GM19324 (cell line): ENCODE results near the gene CRKL.
"Not testable (repeated sequence)": the region's sequence is repeated elsewhere in the genome, so short reads cannot be mapped to it uniquely, and the experiment has no call there.

ENCODE experiments used
- ATAC-seq: cut with Tn5 transposase; IDR thresholded peaks from one replicate; pipeline ENCODE4 v1.9.1; 2021; ENCODE audit warnings: mild to moderate bottlenecking, moderate library complexity; ENCODE audit not compliant: unreplicated experiment, low FRiP score

The CRKL gene

GRCh38 chr22:20916916-20917810 is at the start of gene CRKL:
Gene CRKL, plus strand, starts transcription at chr22:20917407. Its CDS starts 528 bp downstream, at chr22:20917935.
- ATAC-seq: peak; percentile 98

- no peak for ATAC-seq
Observed at GRCh38 chr22:20868025-20868962, 48.9 kb upstream of the CRKL start.

GRCh38 chr22:20869234-20869633 is 48.0 kb upstream of the CRKL start:
- ATAC-seq: no peak

GRCh38 chr22:20873214-20873613 is 44.0 kb upstream of the CRKL start:
- no peak for ATAC-seq

- ATAC-seq: no peak
Observed at GRCh38 chr22:20875296-20875695, 41.9 kb upstream of the CRKL start.

GRCh38 chr22:20877715-20878114 is 39.5 kb upstream of the CRKL start:
- no peak for ATAC-seq

GRCh38 chr22:20881231-20881630 is 36.0 kb upstream of the CRKL start:
- no peak for ATAC-seq

GRCh38 chr22:20881869-20882815 is 35.1 kb upstream of the CRKL start:
- no peak for ATAC-seq

GRCh38 chr22:20882855-20883254 is 34.4 kb upstream of the CRKL start:
- ATAC-seq: no peak

- ATAC-seq: no peak
Observed at GRCh38 chr22:20884454-20884853, 32.8 kb upstream of the CRKL start.

GRCh38 chr22:20885017-20885556 is 32.1 kb upstream of the CRKL start:
- ATAC-seq: no peak

GRCh38 chr22:20885557-20886323 is 31.5 kb upstream of the CRKL start:
- no peak for ATAC-seq

GRCh38 chr22:20887375-20887774 is 29.8 kb upstream of the CRKL start:
- no peak for ATAC-seq

- ATAC-seq: no peak
Observed at GRCh38 chr22:20889025-20889704, 28.0 kb upstream of the CRKL start.

- ATAC-seq: no peak
Observed at GRCh38 chr22:20889904-20890540, 27.2 kb upstream of the CRKL start.

- ATAC-seq: no peak
Observed at GRCh38 chr22:20890975-20891374, 26.2 kb upstream of the CRKL start.

GRCh38 chr22:20897737-20898136 is 19.5 kb upstream of the CRKL start:
- ATAC-seq: not testable (repeated sequence)

GRCh38 chr22:20899827-20900423 is 17.3 kb upstream of the CRKL start:
- ATAC-seq: no peak
